Right lobe of liver (tissue), 6 donors: ENCODE measurements around the gene LTN1. TPM values are rescaled to one million over a fixed set of nuclear protein-coding genes. Genes with fewer than 3 reads are reported as not detected.

Experiments
- ATAC-seq, 4 donors: fragments of 200-7000 bp; cut with Tn5 transposase; one replicate each; pipeline ENCODE4 v1.9.1; 2020; ENCODE audit warnings: mild to moderate bottlenecking in 4 of 4, moderate library complexity in 4 of 4
- DNase-seq, 3 donors: peaks; one replicate each; pipeline ENCODE4 v3.0.0-alpha.2; 2020
- H3K27ac ChIP-seq, 3 donors: fragments of 200-600 bp; one replicate each; pipeline ENCODE4 v1.8.0; 2022
- H3K27me3 ChIP-seq, 2 donors: fragments of 200-600 bp; one replicate each; pipeline ENCODE4 v1.8.0; 2022
- H3K36me3 ChIP-seq, 4 donors: fragments of 200-600 bp; sonication (generic) in 1 of 4; one replicate each; pipeline versions ENCODE4 v1.5.1 to v1.8.0; 2017 to 2022; ENCODE audit warnings: control low read depth in 1 of 4
- H3K4me1 ChIP-seq, 4 donors: fragments of 200-600 bp; sonication (generic) in 1 of 4; one replicate each; pipeline versions ENCODE4 v1.5.1 to v1.8.0; 2017 to 2022; ENCODE audit warnings: control low read depth in 1 of 4
- H3K4me3 ChIP-seq, 3 donors: fragments of 200-600 bp; one replicate each; pipeline ENCODE4 v1.8.0; 2022
- H3K9me3 ChIP-seq, 4 donors: fragments of 200-600 bp; sonication (generic) in 1 of 4; one replicate each; pipeline versions ENCODE4 v1.5.1 to v1.8.0; 2017 to 2022; ENCODE audit warnings: control low read depth in 1 of 4
- POLR2A ChIP-seq: fragments of 450-650 bp; IDR thresholded peaks from one replicate; pipeline ENCODE4 v1.6.1; 2017; ENCODE audit warnings: antibody characterized with exemption, mild to moderate bottlenecking
- WGBS: methylation state at CpG from one replicate; pipeline ENCODE4 v1.1.6; 2018; ENCODE audit warnings: low coverage, low lambda C conversion rate; ENCODE audit not compliant: insufficient coverage; ENCODE audit errors: missing lambda C conversion rate; 5-methylcytosine and 5-hydroxymethylcytosine counted together
- intact Hi-C, 2 donors: fragments of 100-400 bp; cut with DNase I; formaldehyde crosslinking; loops; one replicate each; pipeline versions ENCODE4 v1.11.2 to v1.14.1; 2022
- total RNA-seq, 6 experiments: library from RNA; depleted of rRNA in 2 of 6; stranded (reverse); fragments of >200 nt in 2 of 6; fragmentation: NEBNext Ultra II Directional in 3 of 6; extraction: Animal tissue kit (Norgen Biotek cat#: 25700) in 3 of 6; gene quantifications; one replicate each; pipeline versions ENCODE4 v1.1.0 to v1.2.4, GENCODE V29; 2016 to 2023
- TF ChIP-seq, protein P1 (sequence below), 4 donors: fragments of 200-600 bp in 3 of 4; fragments of 450-650 bp in 1 of 4; IDR thresholded peaks; one replicate each; pipeline versions ENCODE4 v1.5.1 to v1.8.0; 2016 to 2022; ENCODE audit warnings: antibody characterized with exemption in 4 of 4, mild to moderate bottlenecking in 2 of 4
- donor health status: DM: no; HTN: yes; CAD: no.
- donor health status: DM: no; HTN: no; CAD: no.
- donor health status: DM: no; HTN: no; CAD: no.
- donor health status: DM: no; HTN: yes; CAD: no.
- donor health status: DM: no; HTN: yes; CAD: no.

LTN1 gene
- total RNA-seq, 6 experiments from 2014 or later = 10.7 to 13.9 (median 12.7) TPM

GRCh38 chr21:28904961-28905435 lies 87.7 kb downstream of the LTN1 start:
- WGBS = 71% methylated on average over 1 of the region's 1 CpG
- H3K27ac ChIP-seq = no peak overlapping the region
- no peak for DNase-seq
- no peak overlapping the region for H3K4me3 ChIP-seq
- no peaks in the 10 kb centered on the region for H3K4me1 ChIP-seq
- no peaks in the 10 kb centered on the region for H3K9me3 ChIP-seq
- H3K36me3 ChIP-seq = no peaks in the 10 kb centered on the region
- no peaks in the 10 kb centered on the region for H3K27me3 ChIP-seq
- TF ChIP-seq, protein P1, sequence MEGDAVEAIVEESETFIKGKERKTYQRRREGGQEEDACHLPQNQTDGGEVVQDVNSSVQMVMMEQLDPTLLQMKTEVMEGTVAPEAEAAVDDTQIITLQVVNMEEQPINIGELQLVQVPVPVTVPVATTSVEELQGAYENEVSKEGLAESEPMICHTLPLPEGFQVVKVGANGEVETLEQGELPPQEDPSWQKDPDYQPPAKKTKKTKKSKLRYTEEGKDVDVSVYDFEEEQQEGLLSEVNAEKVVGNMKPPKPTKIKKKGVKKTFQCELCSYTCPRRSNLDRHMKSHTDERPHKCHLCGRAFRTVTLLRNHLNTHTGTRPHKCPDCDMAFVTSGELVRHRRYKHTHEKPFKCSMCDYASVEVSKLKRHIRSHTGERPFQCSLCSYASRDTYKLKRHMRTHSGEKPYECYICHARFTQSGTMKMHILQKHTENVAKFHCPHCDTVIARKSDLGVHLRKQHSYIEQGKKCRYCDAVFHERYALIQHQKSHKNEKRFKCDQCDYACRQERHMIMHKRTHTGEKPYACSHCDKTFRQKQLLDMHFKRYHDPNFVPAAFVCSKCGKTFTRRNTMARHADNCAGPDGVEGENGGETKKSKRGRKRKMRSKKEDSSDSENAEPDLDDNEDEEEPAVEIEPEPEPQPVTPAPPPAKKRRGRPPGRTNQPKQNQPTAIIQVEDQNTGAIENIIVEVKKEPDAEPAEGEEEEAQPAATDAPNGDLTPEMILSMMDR (IDR thresholded peaks at IDR 0.05) = no peak
- TF ChIP-seq POLR2A = no peak
- ATAC-seq = no peak
- intact Hi-C loops = no loop called here

DNA sequence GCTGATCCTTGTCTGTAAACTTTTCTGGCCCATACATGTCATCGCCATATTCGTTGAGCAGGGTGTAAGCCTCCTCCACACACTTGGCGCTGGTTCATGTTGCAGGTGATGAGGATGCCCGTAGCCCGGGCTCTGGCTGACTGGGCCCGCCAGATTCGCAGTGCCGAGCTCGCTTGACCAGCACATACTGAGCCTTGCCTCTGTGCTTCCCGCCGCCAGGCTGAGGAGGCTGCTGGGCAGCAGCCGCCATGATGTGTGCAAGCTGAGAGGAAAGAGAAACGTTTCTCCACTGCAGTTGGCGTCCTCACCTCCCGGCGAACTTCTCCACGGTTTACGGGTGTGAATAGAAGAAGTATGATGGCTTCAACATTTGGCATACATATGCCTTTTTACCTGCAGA lies 89.2 kb downstream of the LTN1 start:
- ATAC-seq (no peak), DNase-seq (no peak)
- Histone ChIP-seq H3K4me1 (no peaks in the 10 kb centered on the region), H3K4me3 (no peak overlapping the region), H3K27me3 (no peaks in the 10 kb centered on the region), H3K27ac (no peak overlapping the region), H3K9me3 (no peaks in the 10 kb centered on the region), H3K36me3 (no peaks in the 10 kb centered on the region)
- no peak for TF ChIP-seq POLR2A
- TF ChIP-seq, protein P1 (IDR thresholded peaks at IDR 0.05) = no peak
- intact Hi-C loops = no loop called here
- WGBS = 92% methylated on average over 14 of the region's 18 CpGs

GRCh38 chr21:28900481-28900880 lies 92.2 kb downstream of the LTN1 start:
- no peak for TF ChIP-seq POLR2A
- TF ChIP-seq, protein P1 (IDR thresholded peaks at IDR 0.05) = no peak
- H3K27ac ChIP-seq = no peak overlapping the region
- no peaks in the 10 kb centered on the region for H3K27me3 ChIP-seq
- no peaks in the 10 kb centered on the region for H3K9me3 ChIP-seq
- no peaks in the 10 kb centered on the region for H3K36me3 ChIP-seq
- intact Hi-C loops = no loop called here
- WGBS = 72% methylated on average over 2 of the region's 2 CpGs
- ATAC-seq = no peak
- DNase-seq = no peak
- H3K4me3 ChIP-seq = no peak overlapping the region
- no peaks in the 10 kb centered on the region for H3K4me1 ChIP-seq

DNA sequence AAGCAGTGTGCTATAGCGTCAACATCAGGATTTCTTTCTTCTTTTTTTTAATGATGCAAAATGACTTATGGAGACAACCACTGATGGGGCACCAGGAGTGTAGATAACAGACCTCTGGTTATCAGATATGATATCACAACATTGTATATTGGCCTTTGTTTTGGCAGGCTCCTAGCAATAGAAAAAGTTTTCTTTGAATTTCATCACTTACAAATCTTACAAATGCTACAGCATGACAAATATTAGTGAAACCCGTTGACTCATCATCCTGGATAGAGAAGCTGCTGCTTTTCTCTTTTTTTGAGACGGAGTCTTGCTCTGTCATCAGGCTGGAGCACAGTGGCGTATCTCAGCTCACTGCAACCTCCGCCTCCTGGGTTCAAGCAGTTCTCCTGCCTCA lies 92.9 kb downstream of the LTN1 start:
- no peak for ATAC-seq
- intact Hi-C loops = no loop called here
- DNase-seq = no peak
- no peak overlapping the region for H3K27ac ChIP-seq
- TF ChIP-seq, protein P1 (IDR thresholded peaks at IDR 0.05) = no peak
- no peak for TF ChIP-seq POLR2A
- H3K4me1 ChIP-seq = no peaks in the 10 kb centered on the region
- no peaks in the 10 kb centered on the region for H3K36me3 ChIP-seq
- H3K4me3 ChIP-seq = no peak overlapping the region
- 77% methylated on average over 4 of the region's 5 CpGs for WGBS
- no peaks in the 10 kb centered on the region for H3K27me3 ChIP-seq
- no peaks in the 10 kb centered on the region for H3K9me3 ChIP-seq

DNA sequence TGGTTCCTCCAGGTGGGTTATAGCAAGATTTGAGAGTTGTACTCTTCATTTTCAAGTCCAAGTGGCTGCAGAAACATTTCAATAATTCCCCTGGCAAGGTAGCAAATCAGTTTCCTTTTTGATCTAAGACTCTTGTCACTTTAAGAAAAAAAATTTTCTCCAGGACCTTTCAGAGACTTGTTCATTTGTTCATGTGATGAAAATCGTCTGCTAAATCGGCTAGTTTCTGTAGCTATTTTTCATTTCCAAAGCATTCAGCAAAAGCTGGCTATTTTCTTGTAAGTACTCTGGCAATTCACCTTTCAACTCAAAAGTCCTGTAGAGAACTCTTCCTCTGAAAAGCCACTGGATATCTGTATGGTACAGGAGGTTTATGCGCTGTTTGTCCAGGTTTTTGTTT lies 93.5 kb downstream of the LTN1 start:
- no peak overlapping the region for H3K27ac ChIP-seq
- TF ChIP-seq, protein P1 (IDR thresholded peaks at IDR 0.05) = no peak
- no peak for TF ChIP-seq POLR2A
- no peak for DNase-seq
- no peak for ATAC-seq
- H3K36me3 ChIP-seq = no peaks in the 10 kb centered on the region
- no peaks in the 10 kb centered on the region for H3K4me1 ChIP-seq
- intact Hi-C loops = no loop called here
- H3K9me3 ChIP-seq = no peaks in the 10 kb centered on the region
- no peaks in the 10 kb centered on the region for H3K27me3 ChIP-seq
- H3K4me3 ChIP-seq = no peak overlapping the region
- WGBS = 61% methylated on average over 3 of the region's 3 CpGs
